Stimulated activated CD4-positive, alpha-beta T cell treated with anti-CD3 and anti-CD28 coated beads, Interleukin-1b, Interleukin-23, amount 100 ng/mL, for 4 hours (primary cell): ENCODE measurements around the gene DGUOK.
A peak's percentile ranks its signal among the peaks of the same experiment; 100 is the strongest.

ENCODE experiments used
- DNase-seq, 2 donors: peaks; one replicate each; pipeline ENCODE4 v3.0.0-alpha.2; 2020; ENCODE audit warnings: low read depth in 2 of 2

Gene DGUOK

DNA sequence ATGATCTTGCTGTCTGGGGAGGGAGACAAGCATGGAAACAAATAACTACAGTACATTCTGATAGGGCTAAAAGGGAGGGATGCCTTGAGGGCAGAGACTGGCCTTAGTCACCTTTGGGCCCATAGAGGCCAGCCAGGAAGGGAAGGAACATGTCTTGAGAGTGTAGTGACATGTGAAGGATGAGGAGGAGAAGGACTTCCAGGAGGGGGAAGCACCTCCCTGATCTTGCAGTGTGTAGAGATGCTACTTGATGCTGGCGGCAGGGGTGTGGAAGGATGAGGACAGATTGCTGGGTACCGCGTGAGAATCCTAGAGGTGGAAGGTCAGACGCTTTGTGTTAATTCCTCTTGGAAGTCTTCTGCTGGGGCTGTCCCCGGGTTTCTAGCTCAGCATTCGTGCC lies 71.1 kb downstream of the DGUOK start:
- DNase-seq, result no peak

DNA sequence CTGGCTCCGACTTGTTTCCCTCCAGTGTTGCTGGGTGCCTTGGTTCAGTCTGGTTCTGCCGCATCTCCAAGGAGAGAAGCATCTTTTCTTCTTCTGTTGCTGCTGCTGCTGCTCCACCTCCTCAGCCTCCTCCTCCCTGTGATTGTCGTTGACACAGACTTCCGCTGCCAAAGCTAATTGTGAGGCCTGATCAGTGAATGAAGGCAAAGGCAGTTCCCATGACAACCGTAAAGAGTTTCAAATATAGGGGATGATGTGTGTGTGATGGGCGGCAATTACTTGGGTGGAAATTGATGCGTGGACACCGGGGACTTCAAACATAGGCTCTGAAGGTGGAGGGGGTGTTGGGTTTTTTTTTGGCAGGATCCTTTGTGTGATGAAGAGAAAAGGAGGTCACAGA lies 71.8 kb downstream of the DGUOK start:
- DNase-seq, result no peak

DNA sequence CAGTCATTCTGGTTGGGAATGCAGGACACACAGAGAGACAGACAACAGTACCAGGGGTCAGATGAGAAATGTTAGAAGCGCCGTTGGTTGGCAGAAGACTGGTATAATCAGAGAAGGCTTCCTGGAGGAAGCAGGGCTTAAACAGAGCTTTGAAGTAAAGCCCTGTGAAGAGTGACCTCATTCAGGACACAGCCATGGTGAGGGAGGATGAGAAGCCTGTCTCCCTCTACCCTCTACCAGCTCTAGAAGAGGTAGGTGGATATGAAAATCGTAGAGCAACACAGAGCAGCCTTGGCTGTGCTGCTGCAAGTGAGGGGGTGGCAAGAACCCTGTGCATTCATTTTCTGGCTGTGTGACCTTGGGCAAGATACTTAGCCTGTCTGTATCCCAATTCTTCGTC lies 72.3 kb downstream of the DGUOK start:
- no peak for DNase-seq

- DNase-seq, result no peak
Observed at GRCh38 chr2:73999881-74000597, 73.4 kb downstream of the DGUOK start.

- DNase-seq, result no peak
Observed at GRCh38 chr2:74000666-74001065, 74.0 kb downstream of the DGUOK start.

DNA sequence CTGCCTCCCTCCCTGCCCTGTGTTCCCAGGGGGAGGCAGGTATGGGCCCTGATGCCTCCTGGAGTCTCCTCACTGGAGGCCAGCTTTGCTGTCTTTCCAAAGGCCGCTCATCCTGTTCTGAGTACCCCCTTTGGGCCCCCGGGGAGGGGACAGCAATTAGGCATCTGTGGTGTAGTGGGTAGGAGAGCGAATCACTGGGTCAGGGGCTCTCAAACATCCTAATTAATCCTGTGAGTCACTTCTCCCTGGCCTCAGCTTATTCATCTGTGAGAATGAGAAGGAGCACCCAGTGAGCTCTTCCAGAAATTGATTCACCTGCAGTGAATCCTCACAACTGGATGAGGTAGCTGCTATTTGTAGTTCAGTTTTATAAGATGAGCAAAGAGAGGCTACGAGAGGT lies 74.4 kb downstream of the DGUOK start:
- DNase-seq, result no peak

- no peak for DNase-seq
Observed at GRCh38 chr2:74001781-74002504, 75.3 kb downstream of the DGUOK start.

GRCh38 chr2:74002505-74003421 lies 76.1 kb downstream of the DGUOK start:
- peak; percentile 53 to 74 for DNase-seq

- DNase-seq, result no peak
Observed at GRCh38 chr2:74003494-74004211, 77.0 kb downstream of the DGUOK start.

DNA sequence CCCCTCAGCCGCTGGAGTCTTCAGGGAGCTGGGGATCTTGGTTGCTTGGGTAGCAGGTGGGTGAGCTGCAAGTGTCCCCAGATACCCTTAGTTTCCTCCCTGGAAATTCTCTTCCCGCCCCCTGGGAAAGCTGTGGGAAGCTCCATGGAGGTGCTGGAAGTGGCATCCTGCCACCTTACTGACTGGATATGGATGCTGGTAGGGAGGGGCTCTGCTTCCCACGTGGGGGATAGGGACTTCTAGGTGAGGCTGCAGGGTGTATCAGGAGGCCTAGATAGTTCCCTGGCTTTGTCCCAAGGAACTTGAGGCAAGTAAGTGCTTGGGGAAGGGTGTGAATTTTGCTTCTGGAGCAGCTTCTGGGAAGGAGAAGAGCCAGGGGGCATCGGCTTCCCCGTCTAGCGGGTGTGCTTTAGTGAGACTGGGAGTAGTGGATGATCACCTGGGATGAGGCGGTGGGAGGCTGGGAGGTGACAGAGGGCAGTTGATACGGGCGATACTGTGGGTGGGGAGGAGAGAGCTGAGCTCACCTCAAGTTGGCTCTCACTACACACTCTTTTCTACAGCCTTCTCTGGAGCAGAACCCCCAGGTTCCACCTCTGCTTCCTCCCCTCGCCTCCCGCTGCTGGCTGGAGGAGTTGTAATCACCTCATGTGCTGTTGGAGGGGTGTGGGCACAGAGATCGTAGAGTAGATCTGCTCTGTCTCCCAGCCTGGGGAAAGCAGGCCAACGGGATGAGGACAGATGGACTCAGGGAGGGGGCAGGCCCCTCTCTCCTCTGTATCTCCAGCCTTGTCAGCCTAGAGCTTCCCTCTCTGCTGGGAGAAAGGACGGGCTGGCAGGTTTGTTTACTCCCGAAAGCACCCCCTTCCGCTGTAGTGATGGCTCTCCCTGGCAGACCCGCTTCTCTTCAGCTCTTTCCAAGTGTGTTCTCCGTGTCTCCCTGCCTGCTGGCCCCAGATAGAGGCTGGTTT lies 77.8 kb downstream of the DGUOK start:
- no peak for DNase-seq

DNA sequence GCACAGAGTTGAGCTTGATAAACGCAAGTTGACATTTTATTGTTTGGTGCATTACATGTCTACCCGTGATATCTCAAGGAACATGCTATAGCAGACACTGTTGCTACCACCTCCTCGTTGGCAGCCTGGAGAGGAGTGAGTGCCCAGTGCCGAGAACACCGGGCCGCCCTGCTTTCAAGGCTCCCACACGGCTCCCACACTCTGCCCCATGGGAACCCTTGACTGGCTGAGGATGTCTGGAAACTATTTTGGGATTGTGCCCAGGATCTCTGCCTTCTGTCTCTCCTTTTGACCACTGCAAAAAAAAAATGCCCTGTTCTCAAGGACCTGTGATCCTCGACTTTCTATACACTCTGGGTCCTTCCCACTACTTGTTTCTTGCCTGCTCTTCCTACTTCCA lies 79.1 kb downstream of the DGUOK start:
- no peak for DNase-seq

- DNase-seq, result no peak
Observed at GRCh38 chr2:74006459-74006858, 79.8 kb downstream of the DGUOK start.

DNA sequence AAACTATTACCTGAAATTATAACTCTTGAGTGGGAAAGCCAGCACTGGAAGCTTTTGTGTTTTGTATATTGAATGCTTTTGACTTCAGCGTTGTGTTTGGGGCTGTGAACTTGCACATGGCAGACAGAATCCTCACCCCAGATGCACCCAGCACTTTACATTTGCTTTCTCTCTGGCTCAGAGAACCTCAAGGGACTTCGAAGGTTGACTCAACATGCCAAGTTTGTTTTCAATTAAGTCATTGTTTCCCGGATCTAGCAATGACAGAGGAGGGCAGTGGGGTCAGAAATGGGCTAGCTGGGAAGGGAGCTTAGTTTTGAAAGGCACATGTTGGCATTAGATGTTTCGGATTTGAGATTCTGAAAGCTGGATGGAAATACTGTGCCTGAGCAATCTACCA lies 80.4 kb downstream of the DGUOK start:
- DNase-seq, result no peak

GRCh38 chr2:74007711-74008110 lies 81.0 kb downstream of the DGUOK start:
- no peak for DNase-seq
